HepG2 (cell line): ENCODE data around the gene GCH1. TPM values are rescaled to one million over a fixed set of nuclear protein-coding genes. Genes with fewer than 3 reads are reported as not detected.

Experiments
- FLYWCH1 ChIP-seq: sonication (generic); formaldehyde crosslinking; IDR thresholded peaks from 2 replicates; pipeline ENCODE4 v1.8.1; 2023; ENCODE audit warnings: mild to moderate bottlenecking, missing genetic modification reagents
- GATA4 ChIP-seq: sonication (generic); IDR thresholded peaks from 2 replicates; pipeline ENCODE4 v1.6.1; 2016; ENCODE audit warnings: antibody characterized with exemption, low read depth, borderline replicate concordance
- GMEB1 ChIP-seq: sonication (generic); formaldehyde crosslinking; IDR thresholded peaks from 2 replicates; pipeline ENCODE4 v1.5.1; 2020; ENCODE audit warnings: missing genetic modification reagents, mild to moderate bottlenecking, borderline replicate concordance
- HDAC6 ChIP-seq: fragments of 200-600 bp; sonication (generic); IDR thresholded peaks from 2 replicates; pipeline ENCODE4 v1.7.0; 2017; ENCODE audit warnings: mild to moderate bottlenecking, antibody characterized with exemption, low read length, low read depth
- KDM4B ChIP-seq: sonication (generic); formaldehyde crosslinking; IDR thresholded peaks from 2 replicates; pipeline ENCODE4 v1.4.0; 2020; ENCODE audit warnings: missing genetic modification reagents
- MAFG ChIP-seq: sonication (generic); formaldehyde crosslinking; IDR thresholded peaks from 2 replicates; pipeline ENCODE4 v1.5.1; 2020; ENCODE audit warnings: mild to moderate bottlenecking, missing genetic modification reagents
- MXD4 ChIP-seq: IDR thresholded peaks from 2 replicates; pipeline ENCODE4 v1.6.1; 2016; ENCODE audit warnings: mild to moderate bottlenecking, missing biosample characterization, missing genetic modification reagents
- NKX3-1 ChIP-seq: sonication (generic); formaldehyde crosslinking; IDR thresholded peaks from 2 replicates; pipeline ENCODE4 v1.5.0; 2020; ENCODE audit warnings: missing genetic modification reagents
- PLSCR1 ChIP-seq: sonication (generic); formaldehyde crosslinking; IDR thresholded peaks from 2 replicates; pipeline ENCODE4 v1.5.0; 2020; ENCODE audit warnings: missing genetic modification reagents, mild to moderate bottlenecking, borderline replicate concordance
- SCMH1 ChIP-seq: sonication (generic); formaldehyde crosslinking; IDR thresholded peaks from 2 replicates; pipeline ENCODE4 v1.9.0; 2021; ENCODE audit warnings: missing genetic modification reagents, mild to moderate bottlenecking, borderline replicate concordance
- SMYD3 ChIP-seq: sonication (generic); formaldehyde crosslinking; IDR thresholded peaks from 2 replicates; pipeline ENCODE4 v1.8.1; 2023; ENCODE audit warnings: mild to moderate bottlenecking, missing genetic modification reagents
- ZBTB8A ChIP-seq: sonication (generic); formaldehyde crosslinking; IDR thresholded peaks from 2 replicates; pipeline ENCODE4 v1.4.0; 2020; ENCODE audit warnings: mild to moderate bottlenecking, low read depth, missing genetic modification reagents, borderline replicate concordance
- ZNF207 ChIP-seq: fragments of 450-650 bp; IDR thresholded peaks from 2 replicates; pipeline ENCODE4 v1.6.1; 2016; ENCODE audit warnings: antibody characterized with exemption, borderline replicate concordance
- ZNF337 ChIP-seq: sonication (generic); formaldehyde crosslinking; IDR thresholded peaks from 2 replicates; pipeline ENCODE4 v1.5.1; 2020; ENCODE audit warnings: missing genetic modification reagents, low read depth, mild to moderate bottlenecking, borderline replicate concordance
- ZNF546 ChIP-seq: sonication (generic); formaldehyde crosslinking; conservative IDR thresholded peaks from 2 replicates; pipeline ENCODE4 v1.8.1; 2023; ENCODE audit warnings: mild to moderate bottlenecking, missing genetic modification reagents
- ZNF615 ChIP-seq: sonication (generic); formaldehyde crosslinking; IDR thresholded peaks from 2 replicates; pipeline ENCODE4 v1.5.0; 2020; ENCODE audit warnings: mild to moderate bottlenecking, missing genetic modification reagents, borderline replicate concordance
- ZNF776 ChIP-seq: sonication (generic); formaldehyde crosslinking; IDR thresholded peaks from 2 replicates; pipeline ENCODE4 v1.4.0; 2020; ENCODE audit warnings: mild to moderate bottlenecking, missing genetic modification reagents
- ZNF782 ChIP-seq: sonication (generic); formaldehyde crosslinking; IDR thresholded peaks from 2 replicates; pipeline ENCODE4 v1.4.0; 2020; ENCODE audit warnings: missing genetic modification reagents, mild to moderate bottlenecking, borderline replicate concordance
- ZNF788 ChIP-seq: sonication (generic); formaldehyde crosslinking; IDR thresholded peaks from 2 replicates; pipeline ENCODE4 v1.5.0; 2020; ENCODE audit warnings: mild to moderate bottlenecking, missing genetic modification reagents, borderline replicate concordance
- ZSCAN22 ChIP-seq: sonication (generic); formaldehyde crosslinking; IDR thresholded peaks from 2 replicates; pipeline ENCODE4 v1.4.0; 2020; ENCODE audit warnings: mild to moderate bottlenecking, missing genetic modification reagents
- ZSCAN5A ChIP-seq: sonication (generic); formaldehyde crosslinking; IDR thresholded peaks from 2 replicates; pipeline ENCODE4 v1.8.0; 2022; ENCODE audit warnings: mild to moderate bottlenecking, missing genetic modification reagents, borderline replicate concordance
- polyA plus RNA-seq, 8 experiments: library from polyadenylated mRNA; depleted of rRNA in 3 of 8; stranded (reverse) in 7 of 8; unstranded in 1 of 8; fragments of >200 nt; fragmentation: Illumina TruSeq in 4 of 8; extraction: Trizol in 4 of 8; gene quantifications; 2 replicates each; pipeline versions ENCODE4 v1.2.1 to v1.2.3, GENCODE V29; 2011 to 2016; ENCODE audit warnings: low read depth in 4 of 8, missing spikeins in 1 of 8, mixed read lengths in 1 of 8; ENCODE audit not compliant: insufficient read depth in 1 of 8
- total RNA-seq, 5 experiments: library from RNA; depleted of rRNA; stranded (reverse); fragments of >200 nt; fragmentation: Illumina TruSeq; extraction: Trizol; gene quantifications; 2 replicates each; pipeline ENCODE4 v1.2.3, GENCODE V29; 2016; ENCODE audit warnings: low read depth in 1 of 5
- TF ChIP-seq, protein P1 (sequence below): sonication (generic); formaldehyde crosslinking; IDR thresholded peaks from 2 replicates; pipeline ENCODE4 v1.5.1; 2020; ENCODE audit warnings: mild to moderate bottlenecking, missing genetic modification reagents, borderline replicate concordance
- TF ChIP-seq, protein P2 (sequence below): sonication (generic); formaldehyde crosslinking; IDR thresholded peaks from 2 replicates; pipeline ENCODE4 v1.5.1; 2020; ENCODE audit warnings: missing genetic modification reagents, mild to moderate bottlenecking, borderline replicate concordance

GCH1 gene
- total and polyA plus RNA-seq, 2 of the 13 experiments (the other 11 are each of a cell fraction or from before 2014, with no cell fraction given) = 15.0 to 25.2 TPM

- no peak for TF ChIP-seq ZNF207
- no peak for TF ChIP-seq FLYWCH1 (CRISPR knock-in tag)
- no peak for TF ChIP-seq GATA4
- TF ChIP-seq ZNF615 (CRISPR knock-in tag) = no peak
- no peak for TF ChIP-seq MAFG (CRISPR knock-in tag)
- no peak for TF ChIP-seq GMEB1 (CRISPR knock-in tag)
- TF ChIP-seq, protein P1, sequence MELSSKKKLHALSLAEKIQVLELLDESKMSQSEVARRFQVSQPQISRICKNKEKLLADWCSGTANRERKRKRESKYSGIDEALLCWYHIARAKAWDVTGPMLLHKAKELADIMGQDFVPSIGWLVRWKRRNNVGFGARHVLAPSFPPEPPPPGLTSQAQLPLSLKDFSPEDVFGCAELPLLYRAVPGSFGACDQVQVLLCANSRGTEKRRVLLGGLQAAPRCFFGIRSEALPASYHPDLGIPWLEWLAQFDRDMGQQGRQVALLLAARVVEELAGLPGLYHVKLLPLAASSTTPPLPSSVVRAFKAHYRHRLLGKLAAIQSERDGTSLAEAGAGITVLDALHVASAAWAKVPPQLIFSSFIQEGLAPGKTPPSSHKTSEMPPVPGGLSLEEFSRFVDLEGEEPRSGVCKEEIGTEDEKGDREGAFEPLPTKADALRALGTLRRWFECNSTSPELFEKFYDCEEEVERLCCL (CRISPR knock-in tag) = no peak
- no peak for TF ChIP-seq ZNF782
- TF ChIP-seq NKX3-1 (CRISPR knock-in tag) = no peak; the same call in 1 of the 2 replicates
- TF ChIP-seq MXD4 (CRISPR knock-in tag) = no peak
- peak; percentile 42; the same call in 1 of the 2 replicates for TF ChIP-seq ZNF788 (CRISPR knock-in tag)
- peak; percentile 30; the same call in 1 of the 2 replicates for TF ChIP-seq ZNF337 (CRISPR knock-in tag)
- TF ChIP-seq, protein P2, sequence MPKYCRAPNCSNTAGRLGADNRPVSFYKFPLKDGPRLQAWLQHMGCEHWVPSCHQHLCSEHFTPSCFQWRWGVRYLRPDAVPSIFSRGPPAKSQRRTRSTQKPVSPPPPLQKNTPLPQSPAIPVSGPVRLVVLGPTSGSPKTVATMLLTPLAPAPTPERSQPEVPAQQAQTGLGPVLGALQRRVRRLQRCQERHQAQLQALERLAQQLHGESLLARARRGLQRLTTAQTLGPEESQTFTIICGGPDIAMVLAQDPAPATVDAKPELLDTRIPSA = no peak
- no peak for TF ChIP-seq SMYD3 (CRISPR knock-in tag)
- TF ChIP-seq ZSCAN5A (CRISPR knock-in tag) = no peak
- no peak for TF ChIP-seq ZSCAN22
- TF ChIP-seq PLSCR1 (CRISPR knock-in tag) = no peak
- no peak for TF ChIP-seq ZBTB8A (CRISPR knock-in tag)
- TF ChIP-seq ZNF546 (CRISPR knock-in tag) = no peak; the same call in 1 of the 2 replicates
- TF ChIP-seq KDM4B (CRISPR knock-in tag) = no peak
- TF ChIP-seq HDAC6 = no peak
- no peak for TF ChIP-seq SCMH1
- no peak for TF ChIP-seq ZNF776 (CRISPR knock-in tag)
Measured at GRCh38 chr14:54944737-54945391, 42.2 kb upstream of the GCH1 start (continued).
